Measurements from ENCODE around the gene RUBCN. TPM values are rescaled to one million over a fixed set of nuclear protein-coding genes. Genes with fewer than 3 reads are reported as not detected.

Gene RUBCN
- total RNA-seq: 10 to 100 TPM; 35.0 to 45.4 TPM

DNA sequence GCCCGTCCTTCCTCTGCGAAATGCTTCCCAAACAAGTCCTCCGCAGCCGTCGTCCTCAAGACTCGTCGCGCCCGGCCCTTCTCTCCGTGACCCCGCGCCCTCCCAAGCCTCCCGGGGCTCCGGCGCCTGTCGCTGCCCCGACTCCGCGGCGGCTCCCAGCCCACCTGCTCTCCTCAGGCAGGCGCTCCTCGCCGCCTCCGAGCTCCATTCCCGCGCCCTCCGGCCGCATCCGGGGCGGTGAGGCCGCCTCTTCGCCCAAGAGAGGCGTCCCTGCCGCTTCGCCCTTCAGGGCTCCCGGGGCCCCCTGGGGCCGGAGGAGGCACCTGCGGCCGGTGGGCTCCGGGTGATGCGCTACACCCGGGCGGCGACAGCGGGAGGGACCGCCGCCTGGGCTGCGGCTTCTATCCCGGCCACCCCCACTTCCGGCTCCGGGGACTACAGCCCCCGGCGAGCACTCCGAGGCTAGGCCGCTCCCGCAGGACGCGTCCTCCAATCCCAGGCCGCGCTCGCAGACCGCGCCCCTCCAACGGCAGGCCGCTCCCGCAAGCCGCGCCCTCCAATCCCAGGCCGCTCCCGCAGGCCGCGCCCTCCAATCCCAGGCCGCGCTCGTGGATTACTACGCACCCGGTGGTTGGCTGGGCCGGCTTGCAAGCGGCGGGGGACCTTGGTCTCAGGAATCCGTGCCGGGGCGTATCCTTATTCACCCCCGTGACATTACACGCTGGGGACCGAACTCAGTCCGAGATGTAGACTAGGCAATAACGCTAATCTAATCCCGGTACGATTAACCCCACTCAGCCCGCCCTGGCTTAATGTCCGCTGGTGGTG is at the start of gene RUBCN:
RUBCN (minus strand) TSS at position 414 of the 828 bp plus-strand sequence; CDS start at position 229, 185 bp downstream.

DNA sequence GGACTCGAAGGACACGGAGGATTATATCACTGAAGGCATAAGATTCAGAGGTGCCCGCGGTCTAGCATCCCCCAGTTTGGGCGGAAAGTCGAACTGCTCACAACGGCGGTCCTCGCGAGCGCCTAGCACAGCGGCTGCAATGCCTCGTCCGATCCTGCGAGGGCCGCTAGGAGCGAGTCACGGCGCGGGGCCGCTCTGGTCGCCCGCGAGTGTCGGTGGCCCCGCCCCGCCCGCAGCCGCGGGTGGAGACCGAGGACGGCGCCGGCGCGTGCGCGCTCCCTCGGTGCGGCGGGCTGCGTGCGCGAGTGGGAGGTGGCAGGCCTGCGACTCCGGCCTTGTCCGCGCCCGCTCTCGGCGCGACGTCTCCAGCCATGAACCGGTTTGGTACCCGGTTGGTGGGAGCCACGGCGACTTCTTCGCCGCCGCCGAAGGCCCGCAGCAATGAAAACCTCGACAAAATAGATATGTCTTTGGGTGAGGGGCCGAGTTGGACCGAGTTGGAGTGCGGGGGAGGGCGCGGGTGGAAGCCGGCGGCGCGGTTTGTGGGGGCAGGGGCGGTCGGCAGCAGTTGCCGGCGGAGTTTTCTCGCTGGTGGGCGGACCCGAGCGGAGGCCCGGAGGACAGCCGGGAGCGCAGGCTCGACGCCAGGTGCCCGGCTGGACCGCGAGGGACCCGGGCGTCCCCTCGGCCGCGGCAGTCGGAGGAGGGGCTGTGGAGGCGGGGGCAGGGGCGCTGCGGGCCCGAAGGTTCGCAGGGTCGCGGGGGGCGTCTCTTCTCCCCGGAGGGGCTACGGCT is 13.1 kb upstream of the RUBCN start, which contains the start of gene FYTTD1:
FYTTD1 (plus strand) TSS at position 283 of the 795 bp plus-strand sequence; CDS start at position 372, 89 bp downstream.

Other genes with a start within 250 kb of the RUBCN start
- gene BDH1, start 180.9 kb downstream of the RUBCN start, total RNA-seq: 10 to 100 TPM; 22.3 to 24.8 TPM
- 10 to 100 TPM; 30.6 to 33.7 TPM for gene FYTTD1, start 13.0 kb upstream of the RUBCN start, total RNA-seq
- gene LRCH3, start 54.4 kb upstream of the RUBCN start, total RNA-seq: 10 to 100 TPM; 61.9 to 75.0 TPM
- gene RPL35A, start 213.3 kb upstream of the RUBCN start, total RNA-seq: 100 to 1,000 TPM; 263 to 343 TPM
- gene LMLN, start 223.3 kb upstream of the RUBCN start, total RNA-seq: 10 to 100 TPM in 1 of 2 donors, 1 to 10 TPM in 1; 7.3 to 11.7 TPM

Measured in melanocyte of skin (primary cell).